Anterior cingulate cortex (tissue), 58 donors: ENCODE results near the gene ERO1B.
"Not testable (repeated sequence)": the region's sequence is repeated elsewhere in the genome, so short reads cannot be mapped to it uniquely, and the experiment has no call there.

Source experiments
- DNase-seq, 58 donors: peaks; one replicate each; lab custom pipeline; 2025; lab: John Stamatoyannopoulos, UW

ERO1B gene

DNA sequence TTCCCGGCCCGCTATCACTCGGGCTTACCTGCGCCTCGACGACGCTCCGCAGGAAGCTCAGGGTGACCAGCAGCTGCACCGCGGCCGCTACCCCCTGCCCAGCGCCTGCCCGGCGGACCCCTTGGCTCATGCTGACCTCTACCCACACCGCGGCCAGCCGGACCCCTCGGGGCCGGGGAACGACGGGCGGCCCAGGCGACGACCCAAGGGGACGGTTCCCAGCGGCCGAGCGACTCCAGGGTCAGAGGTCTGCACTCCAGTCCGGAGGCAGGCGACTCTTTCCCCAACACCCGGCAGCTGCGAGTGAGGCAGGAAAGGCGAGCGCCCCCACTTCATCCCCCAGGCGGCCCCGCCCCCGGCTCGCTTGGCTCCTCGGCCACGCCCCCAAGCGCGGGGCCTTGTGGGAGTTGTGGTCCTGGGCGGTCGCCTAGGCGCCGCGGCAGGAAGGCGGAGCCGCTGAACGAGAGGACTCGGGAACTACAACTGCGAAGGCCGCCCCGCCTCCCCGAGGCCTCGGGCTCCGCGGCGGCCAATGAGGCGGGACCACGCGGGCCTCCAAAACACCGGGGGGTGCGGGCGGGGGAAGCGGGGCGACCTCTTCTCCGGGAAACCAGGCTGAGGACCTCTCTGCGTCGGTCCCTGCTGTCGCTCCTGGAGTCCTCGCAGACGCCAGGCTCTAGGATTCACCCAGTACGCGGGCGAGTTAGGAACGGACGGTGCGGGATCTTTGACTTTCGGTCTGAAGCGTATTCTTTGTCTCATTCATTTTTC, at the start of gene ERO1B:
ERO1B (minus strand) TSS at position 305 of the 771 bp plus-strand sequence; CDS start at position 130, 175 bp downstream.
- DNase-seq: peak; percentile 68 to 99 (median 96)

DNA sequence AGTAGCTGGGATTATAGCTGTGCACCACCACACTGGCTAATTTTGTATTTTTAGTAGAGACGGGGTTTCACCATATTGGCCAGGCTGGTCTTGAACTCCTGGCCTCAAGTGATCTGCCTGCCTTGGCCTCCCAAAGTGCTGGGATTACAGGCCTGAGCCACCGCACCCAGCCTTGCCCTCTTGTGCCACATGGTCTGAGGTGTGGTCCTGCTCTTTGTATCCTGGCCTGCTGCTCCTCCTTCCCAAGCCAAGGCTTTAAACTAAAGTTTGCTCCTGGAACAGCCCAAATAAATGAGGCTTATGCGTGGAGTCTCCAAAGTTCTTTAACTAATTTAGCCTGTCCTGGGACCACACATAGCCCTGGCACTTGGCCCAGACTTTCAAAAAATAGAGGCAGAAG, 49.7 kb upstream of the ERO1B start:
- DNase-seq: not testable (repeated sequence)

DNA sequence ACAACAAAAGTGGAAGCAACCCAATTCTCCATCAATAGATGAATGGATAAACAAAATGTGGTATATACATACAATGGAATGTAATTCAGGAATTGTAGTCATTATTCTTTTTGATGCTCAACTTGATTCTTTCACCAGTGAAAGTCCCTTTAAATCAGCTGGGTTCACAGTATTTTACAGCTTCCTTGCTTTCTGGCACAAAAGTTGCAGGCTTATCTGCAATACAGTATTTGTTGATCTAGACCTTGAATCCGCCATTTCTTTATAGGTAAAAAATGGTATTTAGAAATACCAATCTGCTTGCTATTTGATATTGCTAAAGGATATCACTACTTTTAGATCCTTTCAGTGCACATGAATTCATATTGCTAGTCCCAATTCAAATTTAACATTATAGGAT, 44.7 kb upstream of the ERO1B start:
- no peak for DNase-seq

DNA sequence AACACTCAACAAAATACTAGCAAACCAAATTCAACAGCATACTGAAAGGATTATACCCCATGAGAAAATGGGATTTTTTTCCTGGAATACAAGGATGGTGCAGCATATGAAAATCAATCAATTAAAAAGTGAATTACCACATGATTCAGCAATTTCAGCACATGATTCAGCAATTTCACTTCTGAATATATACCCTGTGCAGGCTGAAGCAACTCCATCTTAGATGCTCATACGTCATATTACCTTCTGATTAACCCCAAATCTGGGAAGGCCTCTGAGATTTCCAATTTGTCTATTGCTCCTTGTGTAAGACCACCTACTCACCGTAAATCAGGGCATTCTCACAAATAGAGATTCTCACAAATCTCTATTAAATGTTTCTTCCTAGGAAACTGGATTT, 43.8 kb upstream of the ERO1B start:
- DNase-seq: no peak

DNA sequence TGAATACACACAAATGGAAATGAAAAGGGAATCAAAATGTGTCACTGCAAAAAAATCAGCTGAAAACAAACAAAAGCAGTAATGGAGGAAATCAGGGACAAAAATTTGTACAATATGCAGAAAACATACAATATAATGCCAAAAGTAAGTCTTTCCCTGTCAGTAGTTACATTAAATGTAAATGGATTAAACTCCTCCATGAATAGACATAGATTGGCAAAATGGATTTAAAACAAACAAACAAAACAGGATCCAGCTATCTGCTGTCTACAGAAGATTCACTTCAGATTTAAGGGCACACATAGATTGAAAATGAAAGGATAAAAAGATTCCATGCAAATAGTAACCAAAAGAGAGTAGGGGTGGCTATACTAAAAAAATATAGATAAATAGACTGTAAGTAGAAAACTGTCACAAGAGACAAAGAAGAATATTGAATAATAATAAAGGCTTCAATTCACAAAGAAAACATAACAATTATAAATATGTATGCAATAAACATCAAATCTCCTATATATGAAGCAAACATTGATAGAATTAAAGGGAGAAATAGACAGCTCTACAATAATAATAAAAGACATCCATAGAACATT, 42.2 kb upstream of the ERO1B start:
- no peak for DNase-seq

DNA sequence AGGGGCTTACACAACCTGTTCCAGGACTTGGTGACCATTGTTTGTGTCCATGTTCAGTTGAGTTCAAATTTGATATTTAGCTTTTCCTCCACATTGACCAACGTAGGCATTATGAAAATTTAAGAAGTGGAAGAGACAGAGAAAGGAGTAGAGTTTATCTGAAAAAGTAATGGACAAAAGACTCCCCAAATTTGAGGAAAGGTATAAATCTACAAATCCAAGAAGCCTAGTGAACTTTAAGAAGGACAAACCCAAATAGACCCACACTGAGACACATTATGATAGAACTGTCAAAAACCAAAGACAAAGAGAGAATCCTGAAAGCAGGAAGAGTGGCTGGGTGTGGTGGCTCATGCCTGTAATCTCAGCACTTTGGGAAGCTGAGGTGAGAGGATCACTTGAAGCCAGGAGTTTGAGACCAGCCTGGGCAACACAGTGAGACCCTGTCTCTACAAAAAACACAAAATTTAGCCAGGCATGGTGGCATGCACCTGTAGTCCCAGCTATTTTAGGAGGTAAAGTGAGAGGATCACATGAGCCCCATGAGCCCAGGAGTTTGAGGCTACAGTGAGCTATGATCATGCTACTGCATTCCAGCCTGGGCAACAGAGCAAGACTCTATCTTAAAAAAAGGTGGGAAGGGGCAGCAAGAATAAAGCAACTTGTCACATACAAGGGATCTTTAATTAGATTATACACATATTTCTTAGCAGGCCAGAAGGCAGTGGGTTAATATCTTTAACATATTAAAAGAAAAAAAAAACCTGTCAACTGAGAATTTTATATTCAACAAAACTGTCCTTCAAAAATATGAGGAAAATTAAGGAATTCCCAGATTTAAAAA, 41.0 kb upstream of the ERO1B start:
- no peak for DNase-seq

DNA sequence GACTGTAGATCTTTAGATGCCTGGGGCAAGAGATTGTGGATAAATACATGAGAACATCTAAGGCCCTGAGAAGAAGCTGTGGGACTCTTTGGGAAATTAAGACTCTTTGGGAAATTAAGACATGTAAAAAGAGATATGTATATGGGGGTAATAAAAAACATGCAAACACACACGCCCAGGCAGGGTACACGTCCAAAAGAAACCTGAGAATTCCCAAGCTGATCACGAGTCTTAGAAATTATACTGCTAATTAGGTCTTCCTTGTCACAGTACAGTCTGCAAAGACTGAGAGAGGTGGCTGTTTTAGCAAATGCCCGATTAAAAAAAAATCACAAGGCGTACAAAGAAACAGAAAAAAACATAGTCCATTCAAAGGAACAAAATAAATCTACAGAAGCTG, 39.3 kb upstream of the ERO1B start:
- DNase-seq: no peak

DNA sequence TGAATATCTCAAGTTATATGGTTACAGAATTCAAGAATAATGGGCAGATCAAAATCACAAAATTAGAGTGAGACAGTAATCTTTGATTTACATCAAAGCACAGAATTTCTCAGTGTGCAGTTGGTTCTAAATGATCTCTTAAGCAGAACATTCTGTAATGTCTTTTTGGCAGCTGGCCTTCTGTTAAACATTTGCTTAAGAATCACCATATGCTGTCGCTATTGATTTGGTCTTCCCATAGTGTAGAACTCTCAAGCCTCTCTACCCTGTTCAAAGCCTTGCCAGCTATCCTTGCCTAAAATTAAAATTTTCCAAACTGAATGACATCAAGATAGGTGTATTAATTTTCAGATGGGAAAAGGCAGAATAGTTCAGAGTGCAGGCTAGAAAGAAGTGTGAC, 38.9 kb upstream of the ERO1B start:
- peak in 3 of 58 donors; percentile 3 to 32 (median 27) for DNase-seq

- no peak for DNase-seq
Measured at GRCh38 chr1:236320214-236320613, 38.5 kb upstream of the ERO1B start.

- no peak for DNase-seq
Measured at GRCh38 chr1:236316437-236316836, 34.7 kb upstream of the ERO1B start.

DNA sequence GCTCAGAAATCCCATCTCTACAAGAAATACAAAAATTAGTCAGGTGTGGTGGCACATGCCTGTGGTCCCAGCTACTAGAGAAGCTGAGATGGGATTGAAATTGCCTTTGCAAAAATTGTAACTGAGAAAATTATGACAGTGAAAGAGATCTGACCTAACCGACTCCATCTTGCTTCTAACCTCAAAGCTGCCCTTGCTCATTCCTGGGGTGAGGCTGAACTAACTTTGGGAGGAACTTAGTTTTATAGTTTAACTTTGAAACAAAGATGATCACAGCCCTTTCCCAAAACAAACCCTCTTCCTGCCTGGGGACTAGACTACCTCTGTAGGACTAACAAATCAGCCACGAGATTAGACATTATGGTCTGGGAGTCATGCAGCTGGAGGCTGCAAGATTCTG, 33.8 kb upstream of the ERO1B start:
- DNase-seq: no peak

- DNase-seq: no peak
Measured at GRCh38 chr1:236315092-236315491, 33.3 kb upstream of the ERO1B start.

- not testable (repeated sequence) for DNase-seq
Measured at GRCh38 chr1:236314050-236314449, 32.3 kb upstream of the ERO1B start.

DNA sequence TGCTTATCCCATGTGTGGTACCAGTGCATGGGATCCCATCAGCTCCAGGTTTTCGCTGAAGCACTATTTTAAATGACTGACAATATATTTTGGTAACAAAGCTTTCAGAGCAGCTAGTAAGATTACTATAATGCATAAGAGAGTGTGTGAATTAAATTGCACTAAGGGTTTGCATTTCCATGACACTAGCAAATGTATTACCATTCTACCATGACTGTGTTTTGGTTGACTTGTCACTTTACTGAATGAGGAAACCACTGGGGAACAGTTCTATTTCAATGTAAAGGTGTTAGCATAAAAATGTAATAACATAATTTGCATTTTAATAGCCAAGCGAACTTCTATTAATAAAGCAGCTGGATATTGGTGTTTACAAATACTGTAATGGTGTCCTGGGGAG, 31.7 kb upstream of the ERO1B start:
- DNase-seq: no peak

DNA sequence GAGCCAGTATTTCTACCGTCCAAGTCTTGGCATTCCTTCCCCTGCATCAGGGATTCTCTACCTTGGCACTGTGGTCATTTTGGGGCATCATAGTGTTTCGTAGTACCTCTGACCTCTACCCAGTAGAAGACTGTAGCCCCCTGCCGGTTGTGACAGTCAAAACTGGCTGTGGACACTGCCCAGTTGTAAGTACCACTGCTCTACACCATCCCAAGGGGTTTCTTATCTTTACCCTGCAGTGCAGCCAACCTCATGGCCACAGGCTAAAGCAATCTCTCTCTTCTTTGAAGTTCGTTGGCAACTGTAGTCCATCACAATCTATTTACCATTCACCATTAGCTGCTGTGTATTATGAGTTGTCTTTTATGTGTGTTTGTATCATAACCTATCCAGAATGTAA, 29.3 kb upstream of the ERO1B start:
- DNase-seq: no peak

GRCh38 chr1:236308827-236309226, 27.1 kb upstream of the ERO1B start:
- no peak for DNase-seq

DNA sequence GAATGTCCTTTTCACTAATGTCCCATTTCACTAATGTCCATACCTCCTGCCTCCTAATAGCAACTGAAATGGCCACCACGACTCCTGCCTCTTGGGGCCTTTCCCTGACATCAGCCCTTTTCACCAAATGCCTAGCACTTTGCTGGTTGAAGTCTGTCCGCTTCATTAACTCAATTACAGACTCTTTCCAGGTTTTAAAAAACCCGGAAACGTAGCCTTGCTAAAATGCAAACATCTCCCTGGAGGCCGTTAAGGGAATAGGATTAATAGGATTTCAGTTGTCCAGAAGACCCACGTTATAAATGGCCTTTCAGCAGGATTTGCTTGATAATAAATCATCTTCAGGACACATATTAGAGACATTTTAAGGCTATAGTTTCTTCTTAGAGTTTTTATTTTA, 25.7 kb upstream of the ERO1B start:
- DNase-seq: no peak

DNA sequence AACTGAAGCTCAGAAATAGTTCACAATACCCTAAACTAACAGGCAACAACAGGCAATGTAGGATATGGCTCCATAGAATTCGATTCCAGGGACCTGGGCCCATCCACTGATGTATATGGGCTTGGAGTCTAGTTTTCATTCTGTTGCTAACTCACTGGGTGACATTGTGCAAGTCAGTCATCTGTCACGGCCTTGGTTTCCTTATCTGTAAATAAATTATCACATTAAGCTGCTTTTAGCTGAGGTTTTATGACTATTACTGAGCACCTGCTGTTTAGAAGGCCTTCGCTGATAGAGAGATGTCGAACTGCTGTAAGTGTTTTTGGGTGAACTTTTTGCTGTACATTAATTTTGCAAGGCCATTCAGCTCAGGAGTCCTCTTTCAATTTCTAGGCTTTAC, 22.9 kb upstream of the ERO1B start:
- DNase-seq: no peak

DNA sequence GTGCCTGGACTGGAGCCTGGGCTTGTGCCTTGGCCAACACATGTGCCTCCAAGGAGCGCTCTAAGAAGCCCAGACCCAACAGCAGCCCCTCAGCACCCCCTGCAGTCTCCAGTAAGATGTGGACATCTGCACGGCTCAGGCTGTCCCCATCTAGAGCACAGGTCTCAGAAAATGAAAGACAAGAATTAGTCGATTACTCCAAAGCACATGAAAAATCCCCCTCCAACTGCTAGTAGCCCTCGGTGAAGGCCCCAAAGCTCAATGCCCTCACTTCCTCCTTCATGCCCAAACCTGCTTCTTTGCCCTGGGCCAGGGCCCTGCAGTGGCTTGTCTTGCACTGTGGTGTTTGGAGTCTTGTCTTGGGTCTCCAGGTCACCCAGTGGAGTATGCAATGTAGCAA, 21.9 kb upstream of the ERO1B start:
- no peak for DNase-seq

- DNase-seq: no peak
Measured at GRCh38 chr1:236302941-236303340, 21.2 kb upstream of the ERO1B start.

- DNase-seq: no peak
Measured at GRCh38 chr1:236301958-236302335, 20.2 kb upstream of the ERO1B start.
